ENCODE data around the gene UVSSA. TPM values are rescaled to one million over a fixed set of nuclear protein-coding genes. Genes with fewer than 3 reads are reported as not detected.

The UVSSA gene
- total and polyA plus RNA-seq, 2 donors, result 7.2 to 13.0 TPM

Other genes with a start within 250 kb of the UVSSA start
- gene RNF212, start 233.6 kb upstream of the UVSSA start, total RNA-seq, result 4.0 TPM
- 4.2 TPM for gene RNF212, start 233.6 kb upstream of the UVSSA start, polyA plus RNA-seq
- 119 TPM for gene SPON2, start 174.6 kb upstream of the UVSSA start, total RNA-seq
- 123 TPM for gene SPON2, start 174.6 kb upstream of the UVSSA start, polyA plus RNA-seq
- 85.9 TPM for gene CTBP1, start 98.1 kb upstream of the UVSSA start, total RNA-seq
- gene CTBP1, start 98.1 kb upstream of the UVSSA start, polyA plus RNA-seq, result 140 TPM
- gene MAEA, start 57.3 kb upstream of the UVSSA start, total RNA-seq, result 25.6 TPM
- gene MAEA, start 57.3 kb upstream of the UVSSA start, polyA plus RNA-seq, result 69.9 TPM
- not detected for gene NKX1-1, start 59.2 kb downstream of the UVSSA start, total RNA-seq
- gene NKX1-1, start 59.2 kb downstream of the UVSSA start, polyA plus RNA-seq, result not detected